NCI-H524 treated with DMSO at 0.1 percent for 48 hours (cell line): ENCODE data around the gene TOE1.
"Not testable (repeated sequence)": the region's sequence is repeated elsewhere in the genome, so short reads cannot be mapped to it uniquely, and the experiment has no call there.

Experiments
- DNase-seq: peaks from one replicate; lab custom pipeline; 2025; lab: John Stamatoyannopoulos, UW

TOE1 gene

DNA sequence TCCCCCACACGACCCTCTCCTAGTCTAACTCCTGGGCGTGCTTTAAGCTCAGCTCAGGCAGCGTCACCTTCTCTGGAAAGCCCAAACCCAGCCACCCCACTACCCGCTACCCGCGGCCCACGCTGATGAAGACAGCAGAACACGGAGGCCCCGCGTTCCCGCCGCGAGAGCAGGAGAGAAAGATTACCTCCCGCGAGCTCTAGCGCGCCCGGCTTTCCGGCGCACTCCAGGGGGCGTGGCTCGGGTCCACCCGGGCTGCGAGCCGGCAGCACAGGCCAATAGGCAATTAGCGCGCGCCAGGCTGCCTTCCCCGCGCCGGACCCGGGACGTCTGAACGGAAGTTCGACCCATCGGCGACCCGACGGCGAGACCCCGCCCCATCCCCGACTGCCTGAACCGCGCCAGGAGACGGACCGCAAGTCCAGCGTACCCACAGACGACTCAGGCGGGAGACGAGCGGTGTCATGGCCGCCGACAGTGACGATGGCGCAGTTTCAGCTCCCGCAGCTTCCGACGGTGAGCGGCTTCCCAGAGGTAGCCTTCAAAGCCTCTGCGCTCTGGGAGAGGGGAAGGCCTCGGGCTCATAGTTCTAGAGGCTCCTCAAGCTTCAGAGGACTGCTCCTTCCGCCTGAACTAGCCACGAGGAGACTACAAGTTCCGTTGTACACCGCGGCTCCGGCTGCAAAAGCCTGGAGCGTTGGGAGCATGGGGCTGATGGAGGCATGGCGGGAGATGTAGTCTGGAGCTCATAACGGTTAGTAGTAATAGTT is at the start of gene TOE1, which contains the start of gene MUTYH:
TSS of gene TOE1 (plus strand) at position 382 of the 770 bp plus-strand sequence. CDS start at position 465, 83 bp downstream.
TSS of gene MUTYH (minus strand) at position 652 of the 770 bp plus-strand sequence. CDS start 5,935 bp downstream, outside the sequence.
- peak; percentile 71 for DNase-seq

- DNase-seq: not testable (repeated sequence)
Observed at GRCh38 chr1:45291002-45291401, 49.0 kb upstream of the TOE1 start.

GRCh38 chr1:45291716-45292115 is 48.3 kb upstream of the TOE1 start:
- no peak for DNase-seq

GRCh38 chr1:45297666-45298356 is 42.2 kb upstream of the TOE1 start:
- DNase-seq: no peak

- DNase-seq: no peak
Observed at GRCh38 chr1:45299296-45299695, 40.7 kb upstream of the TOE1 start.

DNA sequence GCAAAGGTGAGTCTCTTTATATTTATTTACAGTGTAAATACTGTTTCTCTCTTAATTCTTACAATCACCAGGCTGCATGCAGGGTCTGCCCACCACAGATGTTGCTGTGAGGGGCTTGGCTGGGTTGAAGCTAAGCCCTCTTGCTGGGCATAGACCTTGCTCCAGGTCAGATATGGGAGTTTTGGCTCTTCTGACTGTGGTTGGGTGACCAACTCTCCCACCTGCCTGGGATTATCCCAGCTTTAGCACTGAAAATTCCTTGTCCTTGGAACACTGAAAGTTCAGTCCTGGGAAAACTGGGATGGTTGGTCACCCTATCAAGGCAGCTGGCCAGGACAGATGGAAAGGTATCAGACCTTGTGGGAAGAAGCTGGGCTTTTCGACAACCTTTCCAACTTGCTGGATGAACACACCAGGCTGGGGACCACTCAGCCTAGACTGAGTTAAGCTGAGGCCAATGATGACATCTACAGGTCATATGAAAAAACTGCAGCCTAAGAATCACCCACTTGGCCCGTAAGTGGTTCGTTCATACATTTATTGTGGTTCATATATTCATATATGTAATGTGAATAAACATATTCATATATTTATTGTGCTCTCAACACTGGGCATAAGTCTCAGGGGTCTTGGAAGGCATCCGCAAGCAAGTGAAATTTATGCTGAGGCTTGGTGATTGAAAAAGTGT is 39.8 kb upstream of the TOE1 start:
- DNase-seq: peak; percentile 44

GRCh38 chr1:45300669-45300997 is 39.3 kb upstream of the TOE1 start:
- DNase-seq: no peak

GRCh38 chr1:45302505-45303150 is 37.3 kb upstream of the TOE1 start:
- DNase-seq: no peak

- peak; percentile 39 for DNase-seq
Observed at GRCh38 chr1:45303520-45304310, 36.3 kb upstream of the TOE1 start.

DNA sequence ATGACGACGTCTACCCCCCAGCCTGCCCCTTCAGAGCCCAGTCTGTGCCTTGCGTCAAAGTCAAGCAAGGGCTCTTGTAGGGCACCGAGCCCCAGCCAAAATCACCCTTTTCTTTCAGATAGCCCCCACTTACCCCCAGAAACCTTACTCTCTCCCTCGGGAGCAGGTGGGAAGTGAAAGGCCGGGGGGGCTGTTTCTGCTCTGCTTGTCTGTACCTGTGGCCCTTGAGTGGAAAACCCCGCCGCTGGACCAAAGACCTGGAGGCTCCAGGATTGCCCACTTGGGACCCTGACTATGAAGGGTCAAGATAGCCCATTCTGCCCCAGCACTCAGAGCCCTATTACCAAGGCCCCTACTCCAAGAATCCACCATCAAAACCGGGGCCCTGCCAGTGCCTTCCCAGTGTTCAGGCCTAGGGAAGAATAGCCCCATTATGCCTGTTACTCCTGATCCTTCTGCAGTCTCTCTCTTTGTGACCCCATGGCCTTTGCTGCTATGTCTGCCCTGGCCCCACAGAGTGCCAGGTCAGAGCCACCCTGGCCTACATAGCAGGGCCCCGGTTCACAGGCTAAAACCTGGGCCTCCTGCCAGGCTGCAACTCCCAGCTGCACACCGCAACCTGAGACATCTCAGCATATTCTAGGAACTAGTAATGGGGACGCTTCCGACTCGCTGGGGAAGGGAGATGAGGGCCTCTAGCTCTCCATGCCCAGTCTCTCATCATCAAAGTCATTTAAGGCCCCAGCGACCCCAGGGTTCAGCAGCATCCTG is 35.5 kb upstream of the TOE1 start:
- DNase-seq: no peak

DNA sequence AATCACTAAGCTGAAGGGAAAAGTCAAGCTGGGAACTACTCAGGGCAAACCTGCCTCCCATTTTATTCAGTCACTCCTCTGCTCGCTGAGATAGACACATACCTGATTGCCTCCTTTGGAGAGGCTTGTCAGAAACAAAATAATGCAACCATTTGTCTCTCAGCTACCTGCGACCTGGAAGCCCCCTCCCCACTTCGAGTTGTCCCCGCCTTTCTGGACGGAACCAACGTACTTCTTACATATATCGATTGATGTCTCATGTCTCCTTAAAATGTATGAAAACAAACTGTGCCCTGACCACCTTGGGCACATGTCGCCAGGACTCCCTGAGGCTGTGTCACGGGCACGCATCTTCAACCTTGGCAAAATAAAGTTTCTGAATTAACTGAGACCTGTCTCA is 34.7 kb upstream of the TOE1 start:
- DNase-seq: no peak

DNA sequence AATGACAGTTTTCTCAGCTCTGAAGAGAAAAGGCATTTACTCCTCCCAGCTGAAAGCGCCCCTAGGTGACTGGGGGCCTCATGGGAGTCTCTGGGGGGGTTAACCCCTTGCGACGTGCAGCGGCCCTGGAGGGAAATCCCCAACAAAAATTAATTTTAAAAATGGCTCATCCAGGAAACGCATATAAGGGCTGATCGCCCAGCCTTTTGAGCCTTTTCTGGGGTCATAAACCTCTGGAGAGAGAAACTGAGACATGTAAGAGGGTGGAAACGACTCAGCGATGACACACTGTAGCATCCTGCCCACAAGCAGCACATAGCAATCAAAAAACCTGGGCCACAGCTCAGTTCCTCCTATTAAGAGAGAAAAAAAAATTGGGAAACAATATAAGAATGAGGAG is 33.7 kb upstream of the TOE1 start:
- no peak for DNase-seq

GRCh38 chr1:45306905-45307304 is 33.1 kb upstream of the TOE1 start:
- no peak for DNase-seq

GRCh38 chr1:45314266-45314665 is 25.7 kb upstream of the TOE1 start:
- no peak for DNase-seq

DNA sequence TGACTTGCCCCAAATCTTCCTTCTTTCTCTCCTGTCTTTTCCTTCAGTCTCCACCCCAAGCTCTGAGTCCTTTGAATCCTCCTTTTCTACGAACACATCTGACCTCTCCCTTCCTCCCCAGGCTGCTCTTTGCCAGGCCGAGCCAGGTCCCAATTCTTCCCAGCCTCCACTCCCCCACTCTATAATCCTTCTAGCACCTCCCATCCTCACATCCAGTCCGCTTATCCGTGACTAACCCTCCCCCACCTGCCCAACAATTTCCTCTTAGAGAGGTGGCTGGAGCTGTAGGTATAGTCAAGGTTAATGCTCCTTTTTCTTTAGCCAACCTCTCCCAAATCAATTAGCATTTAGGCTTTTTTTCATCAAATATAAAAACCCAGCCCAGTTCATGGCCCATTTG is 22.8 kb upstream of the TOE1 start:
- no peak for DNase-seq

GRCh38 chr1:45319761-45320160 is 20.2 kb upstream of the TOE1 start:
- DNase-seq: no peak

- DNase-seq: no peak
Observed at GRCh38 chr1:45321444-45321843, 18.5 kb upstream of the TOE1 start.

GRCh38 chr1:45322486-45323040 is 17.4 kb upstream of the TOE1 start:
- no peak for DNase-seq

GRCh38 chr1:45325851-45326506 is 14.0 kb upstream of the TOE1 start:
- no peak for DNase-seq
